ENCODE measurements around the gene FSTL4.

FSTL4 gene

DNA sequence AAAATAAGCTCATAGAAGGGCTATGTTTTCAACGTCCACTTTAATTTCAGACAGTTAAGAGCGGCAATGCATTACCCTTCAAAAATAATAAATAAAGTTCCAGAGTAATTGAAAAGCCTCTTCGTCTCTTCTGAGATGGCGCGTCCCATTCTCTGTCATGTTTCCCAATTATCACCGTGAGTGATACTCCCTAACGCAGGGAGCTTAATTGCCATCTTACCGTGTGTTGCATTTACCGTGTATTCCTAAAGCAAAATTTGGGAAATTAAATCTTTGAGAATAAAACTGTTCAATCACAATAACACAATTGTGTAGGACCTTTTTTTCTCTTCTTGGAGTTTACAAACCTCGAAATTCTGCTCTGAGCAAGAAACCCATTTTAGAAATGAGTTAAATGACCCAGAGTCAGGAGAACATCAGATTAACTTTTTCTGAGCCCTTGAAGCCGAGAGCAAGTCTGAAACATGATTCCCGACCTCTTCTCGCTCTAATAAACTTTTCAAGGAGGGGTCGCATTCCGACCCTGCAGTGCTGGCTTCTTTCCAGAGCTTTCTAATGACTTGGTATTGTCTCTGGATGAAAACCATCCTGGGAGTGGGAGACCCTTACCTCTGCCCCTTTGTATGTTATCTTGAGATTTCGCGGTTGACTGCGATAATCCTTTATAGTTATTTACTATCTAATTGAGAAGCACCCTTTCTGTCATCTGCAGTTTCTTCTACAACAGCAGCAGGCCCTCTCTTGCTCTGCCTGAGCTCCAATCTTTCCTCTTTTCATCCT is 251.5 kb downstream of the FSTL4 start:
- no peak for DNase-seq

GRCh38 chr5:133359861-133360260 is 252.5 kb downstream of the FSTL4 start:
- DNase-seq: no peak

- DNase-seq: no peak
Measured at GRCh38 chr5:133358271-133358670, 254.1 kb downstream of the FSTL4 start.

DNA sequence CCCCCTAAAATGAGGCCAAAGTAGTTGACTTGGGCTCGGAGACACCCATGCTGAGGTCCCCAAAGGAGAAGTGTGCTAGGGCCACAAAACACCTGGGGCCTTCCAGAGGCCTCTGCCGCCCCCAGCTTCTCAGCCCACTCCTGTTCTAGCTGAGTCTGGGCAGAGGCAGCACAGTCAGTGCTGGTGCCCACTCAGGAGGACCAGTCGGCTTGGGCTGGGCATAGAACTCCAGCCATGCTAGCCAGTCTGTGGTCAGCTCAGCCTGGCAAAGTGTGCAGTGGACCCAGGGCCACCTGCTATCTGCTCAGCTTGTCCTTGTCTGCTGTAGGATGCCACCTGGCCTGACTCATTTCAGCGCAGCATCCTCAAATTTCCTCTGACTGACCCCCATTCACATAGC is 254.6 kb downstream of the FSTL4 start:
- DNase-seq: no peak

GRCh38 chr5:133356984-133357421 is 255.3 kb downstream of the FSTL4 start:
- no peak for DNase-seq

GRCh38 chr5:133356396-133356983 is 255.9 kb downstream of the FSTL4 start:
- DNase-seq: no peak

DNA sequence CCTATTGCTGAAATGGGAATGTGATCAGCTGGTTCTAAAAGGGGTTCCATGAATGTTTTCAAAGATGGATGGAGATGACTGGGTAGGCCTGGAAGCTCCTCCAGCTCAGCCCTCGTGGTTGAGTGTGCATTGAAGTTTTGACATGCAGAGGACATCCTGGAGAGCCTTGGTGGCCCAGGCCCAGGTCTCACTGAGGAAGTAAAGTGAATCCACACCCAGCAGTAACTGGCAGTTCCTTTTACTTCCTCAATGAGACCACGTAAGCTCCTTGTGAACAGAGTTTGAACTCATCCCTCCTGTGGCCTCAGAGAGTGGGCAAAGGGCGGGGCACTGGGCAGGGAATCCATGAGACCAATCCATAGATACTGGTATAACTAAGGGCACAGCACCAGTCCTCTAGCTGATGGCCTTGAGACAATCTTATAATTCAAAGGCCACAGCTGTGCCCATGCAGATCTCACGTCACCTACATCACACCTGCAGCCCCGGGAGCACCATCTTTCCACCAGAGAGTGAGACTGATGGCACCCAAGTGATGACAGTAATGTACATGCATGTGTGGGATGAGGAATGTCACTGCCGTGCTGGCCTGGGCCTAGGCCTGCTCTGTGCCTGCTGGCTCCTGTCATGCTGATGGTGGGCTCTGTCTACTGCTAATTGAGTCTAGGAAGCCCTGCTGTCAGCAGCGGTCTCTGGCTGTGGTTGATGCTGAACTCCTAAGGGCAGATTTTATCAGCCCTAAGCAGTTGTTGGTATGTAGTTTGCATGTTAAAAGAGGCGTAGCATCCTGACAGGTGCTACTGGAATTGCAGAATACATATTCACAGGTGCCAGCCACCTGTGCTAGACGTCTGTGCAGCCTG is 257.8 kb downstream of the FSTL4 start:
- DNase-seq: no peak

- no peak for DNase-seq
Measured at GRCh38 chr5:133353741-133354140, 258.6 kb downstream of the FSTL4 start.

GRCh38 chr5:133348406-133348805 is 263.9 kb downstream of the FSTL4 start:
- DNase-seq: no peak

GRCh38 chr5:133347039-133347438 is 265.3 kb downstream of the FSTL4 start:
- DNase-seq: no peak

- DNase-seq: no peak
Measured at GRCh38 chr5:133344266-133344665, 268.1 kb downstream of the FSTL4 start.

- DNase-seq: no peak
Measured at GRCh38 chr5:133343196-133343595, 269.1 kb downstream of the FSTL4 start.

- DNase-seq: no peak
Measured at GRCh38 chr5:133341915-133342710, 270.2 kb downstream of the FSTL4 start.

DNA sequence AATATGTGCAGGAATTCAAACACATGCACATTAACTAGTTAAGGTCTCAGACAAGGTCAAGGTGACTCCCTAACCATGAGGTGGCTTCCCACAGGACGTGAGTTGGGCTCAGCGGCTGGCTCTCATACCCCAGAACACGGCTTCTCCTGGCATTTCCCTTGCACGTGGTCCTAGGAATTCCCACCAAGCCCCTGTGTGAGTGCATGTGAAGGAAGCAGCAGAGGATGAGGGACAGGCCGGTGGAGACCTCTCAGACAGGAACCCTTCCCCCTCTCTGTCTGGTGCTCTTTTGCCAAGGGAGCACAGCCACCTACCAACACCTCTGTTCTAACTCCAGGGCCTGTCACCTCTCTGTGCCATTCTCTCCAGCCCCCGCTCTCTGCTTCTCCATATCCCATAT is 271.0 kb downstream of the FSTL4 start:
- DNase-seq: no peak

DNA sequence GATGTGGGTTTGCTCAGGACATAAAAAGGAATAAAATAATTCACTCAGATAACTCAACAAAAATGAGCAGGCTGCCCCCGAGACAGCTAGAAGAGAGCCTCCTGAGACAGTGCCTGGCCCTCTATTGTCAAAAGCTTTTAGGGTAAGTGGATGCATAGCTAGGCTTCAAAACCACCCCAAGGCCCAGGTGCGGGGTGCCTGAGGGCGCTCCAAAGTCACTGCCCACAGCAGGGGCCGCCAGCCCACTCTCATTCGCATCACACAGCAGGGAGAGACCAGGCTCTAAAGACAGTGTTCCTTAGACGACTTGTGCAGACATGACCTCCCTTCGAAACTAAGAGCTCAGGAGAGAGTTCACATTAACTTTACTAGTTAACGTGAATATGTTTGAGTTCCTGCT is 271.5 kb downstream of the FSTL4 start:
- DNase-seq: no peak

DNA sequence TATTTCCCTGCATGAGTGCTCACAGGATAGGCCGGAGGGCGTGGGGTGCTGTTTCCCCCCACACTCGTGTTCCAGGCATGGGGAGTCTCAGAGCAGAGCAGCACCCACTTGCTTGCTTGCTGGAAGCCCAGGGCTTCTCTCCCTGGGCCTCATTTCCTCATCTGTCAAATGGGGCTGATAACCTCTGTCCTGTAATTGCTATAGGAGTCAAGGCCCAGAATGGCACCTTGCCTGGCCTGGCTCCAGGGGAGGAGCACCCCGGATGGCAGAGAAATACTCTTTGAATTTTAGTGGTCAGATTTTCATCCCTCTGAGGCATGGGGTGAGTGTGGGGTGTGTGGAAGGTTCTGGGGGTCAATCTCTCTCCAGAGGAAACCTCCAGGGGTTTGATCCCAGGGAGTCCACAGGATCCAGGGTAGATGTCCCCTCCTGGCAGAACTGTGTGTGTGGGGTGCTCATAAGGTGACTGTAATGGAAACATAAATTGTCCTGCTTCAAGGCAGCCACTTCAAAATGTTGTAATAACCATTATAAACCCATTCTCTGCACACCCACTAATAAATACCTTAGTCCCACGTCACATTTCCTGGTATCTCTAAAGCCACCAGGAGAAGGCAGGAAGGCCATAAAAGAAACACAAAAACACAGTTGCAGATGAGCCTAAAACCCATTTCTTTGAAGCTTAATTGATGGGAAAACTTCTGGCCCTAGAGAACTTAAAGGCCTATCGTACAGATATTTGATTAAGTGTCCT is 272.2 kb downstream of the FSTL4 start:
- no peak for DNase-seq

DNA sequence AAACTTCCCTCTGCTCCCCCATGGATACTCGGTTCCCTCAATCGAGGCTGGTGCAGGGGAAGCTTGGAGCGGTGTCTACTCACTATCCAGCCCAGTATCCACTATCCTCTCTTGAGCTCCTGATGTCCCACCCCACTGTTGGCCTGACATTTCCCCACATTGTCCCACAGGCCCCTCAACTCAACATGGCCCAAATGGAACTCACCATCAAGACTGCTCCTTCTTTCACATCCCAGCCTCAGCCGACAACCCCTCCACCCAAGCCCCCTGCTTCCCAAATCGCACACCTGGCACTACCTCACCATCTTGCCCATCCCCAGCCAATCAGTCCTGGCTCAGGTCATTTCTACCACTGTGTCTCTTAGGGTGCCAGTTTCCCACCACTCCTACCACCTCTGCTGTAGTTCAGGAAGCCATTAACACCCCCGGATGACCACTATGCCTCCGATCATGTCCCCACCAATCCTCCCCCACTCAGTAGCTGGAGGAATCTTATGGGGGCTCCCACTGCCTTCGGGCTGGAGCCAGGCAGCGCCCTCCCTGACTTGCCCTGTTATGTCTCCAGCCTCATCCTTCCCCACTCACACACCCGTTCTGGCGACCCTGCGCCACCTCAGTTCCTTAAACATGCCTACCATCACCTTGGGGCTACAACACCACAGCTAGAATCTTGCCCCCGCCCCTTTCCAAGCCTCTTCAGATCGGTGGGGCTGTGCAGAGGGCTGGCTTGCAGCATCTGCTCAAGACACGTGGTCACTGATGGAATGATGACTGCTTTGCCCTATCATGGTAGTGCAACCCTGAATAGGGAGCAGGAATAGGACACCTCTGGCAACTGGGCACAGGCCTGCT is 273.6 kb downstream of the FSTL4 start:
- no peak for DNase-seq

- no peak for DNase-seq
Measured at GRCh38 chr5:133337795-133338445, 274.4 kb downstream of the FSTL4 start.

GRCh38 chr5:133336969-133337410 is 275.4 kb downstream of the FSTL4 start:
- no peak for DNase-seq

All from stimulated activated naive CD4-positive, alpha-beta T cell treated with Interleukin-2 at 50 U/mL for 16 hours (primary cell).